Neuronal stem cell (in vitro differentiated cells): ENCODE results near the gene CACNG7.

Source experiments
- DNase-seq: peaks from one replicate; pipeline ENCODE4 v3.0.0-alpha.2; 2013; ENCODE audit warnings: low spot score
- H2AFZ ChIP-seq: one replicate; pipeline ENCODE4 v1.6.1; 2013; ENCODE audit warnings: mild to moderate bottlenecking, low read length, inconsistent platforms
- H2AK5ac ChIP-seq: 2 replicates; pipeline ENCODE4 v1.6.1; 2013; ENCODE audit warnings: low read depth, mild to moderate bottlenecking, inconsistent platforms, low read length, moderate library complexity, mixed read lengths
- H2BK120ac ChIP-seq: 2 replicates; pipeline ENCODE4 v1.6.1; 2013; ENCODE audit warnings: low read depth, mild to moderate bottlenecking, inconsistent platforms, low read length, moderate library complexity, mixed read lengths
- H2BK12ac ChIP-seq: one replicate; pipeline ENCODE4 v1.6.1; 2013; ENCODE audit warnings: low read length, inconsistent platforms
- H2BK15ac ChIP-seq: 2 replicates; pipeline ENCODE4 v1.6.1; 2013; ENCODE audit warnings: mild to moderate bottlenecking, low read length, inconsistent platforms, mixed read lengths
- H2BK5ac ChIP-seq: one replicate; pipeline ENCODE4 v1.6.1; 2013; ENCODE audit warnings: inconsistent platforms, mild to moderate bottlenecking, low read length, moderate library complexity
- H3K14ac ChIP-seq: one replicate; pipeline ENCODE4 v1.6.1; 2013; ENCODE audit warnings: low read length, inconsistent platforms
- H3K18ac ChIP-seq: 2 replicates; pipeline ENCODE4 v1.6.1; 2013; ENCODE audit warnings: low read length, inconsistent platforms
- H3K23ac ChIP-seq: 2 replicates; pipeline ENCODE4 v1.6.1; 2013; ENCODE audit warnings: low read depth, mild to moderate bottlenecking, mixed read lengths, low read length, inconsistent platforms; ENCODE audit not compliant: poor library complexity
- H3K27ac ChIP-seq: replicated peaks from 3 replicates; pipeline ENCODE4 v1.5.1; 2013; ENCODE audit warnings: low read length, inconsistent platforms
- H3K27me3 ChIP-seq, 3 experiments: 2 replicates each; pipeline ENCODE4 v1.6.1; 2013; ENCODE audit warnings: low read length in 3 of 3, mild to moderate bottlenecking in 2 of 3, inconsistent platforms in 1 of 3, low read depth in 1 of 3, mixed read lengths in 1 of 3, moderate library complexity in 1 of 3; ENCODE audit not compliant: control insufficient read depth in 3 of 3, insufficient read depth in 3 of 3
- H3K36me3 ChIP-seq, 2 donors: replicated peaks in 1 of 2; 2 replicates each; pipeline ENCODE4 v1.6.1; 2013; ENCODE audit warnings: low read length in 2 of 2; ENCODE audit not compliant: control insufficient read depth in 2 of 2, insufficient read depth in 2 of 2
- H3K4ac ChIP-seq: 2 replicates; pipeline ENCODE4 v1.6.1; 2013; ENCODE audit warnings: inconsistent platforms, mild to moderate bottlenecking, low read length, moderate library complexity
- H3K4me1 ChIP-seq, 2 donors: 1 replicate in 1 of 2; 2 replicates in 1 of 2; pipeline ENCODE4 v1.6.1; 2013; ENCODE audit warnings: low read length in 2 of 2, low read depth in 1 of 2; ENCODE audit not compliant: control insufficient read depth in 2 of 2, insufficient read depth in 1 of 2
- H3K4me2 ChIP-seq: one replicate; pipeline ENCODE4 v1.6.1; 2013; ENCODE audit warnings: mild to moderate bottlenecking, low read length, inconsistent platforms; ENCODE audit not compliant: insufficient read depth, poor library complexity, severe bottlenecking
- H3K4me3 ChIP-seq, 2 donors: 2 replicates each; pipeline ENCODE4 v1.5.1; 2013; ENCODE audit warnings: low read length in 2 of 2, mild to moderate bottlenecking in 2 of 2, inconsistent platforms in 1 of 2, moderate library complexity in 1 of 2
- H3K79me1 ChIP-seq: one replicate; pipeline ENCODE4 v1.6.1; 2013; ENCODE audit warnings: low read depth, mild to moderate bottlenecking, inconsistent platforms, low read length, moderate library complexity
- H3K9ac ChIP-seq: one replicate; pipeline ENCODE4 v1.6.1; 2013; ENCODE audit warnings: mild to moderate bottlenecking, low read depth, low read length, inconsistent platforms; ENCODE audit not compliant: poor library complexity
- H3K9me3 ChIP-seq, 2 donors: replicated peaks in 1 of 2; 2 replicates each; pipeline versions ENCODE3 to v1.6.1; 2013; ENCODE audit warnings: low read length in 2 of 2, mild to moderate bottlenecking in 2 of 2, inconsistent platforms in 1 of 2, low read depth in 1 of 2, mixed read lengths in 1 of 2, moderate library complexity in 1 of 2; ENCODE audit not compliant: control insufficient read depth in 2 of 2, insufficient read depth in 1 of 2
- H4K8ac ChIP-seq: one replicate; pipeline ENCODE4 v1.6.1; 2013; ENCODE audit warnings: low read depth, mild to moderate bottlenecking, inconsistent platforms, low read length, moderate library complexity
- H4K91ac ChIP-seq: one replicate; pipeline ENCODE4 v1.6.1; 2013; ENCODE audit warnings: low read length, low read depth, mild to moderate bottlenecking, inconsistent platforms; ENCODE audit not compliant: poor library complexity
- WGBS, 2 donors: extraction: QIAGEN DNeasy Blood & Tissue Kit; methylation state at CpG; one replicate each; pipeline ENCODE4 v1.1.7; 2013; ENCODE audit warnings: missing lambda C conversion rate in 2 of 2, mixed read lengths in 1 of 2; ENCODE audit not compliant: insufficient read length in 2 of 2, insufficient replicate concordance in 1 of 2; ENCODE audit errors: extremely low coverage in 2 of 2; 5-methylcytosine and 5-hydroxymethylcytosine counted together

The CACNG7 gene

GRCh38 chr19:53960886-53961285 lies 51.8 kb downstream of the CACNG7 start:
- Histone ChIP-seq H3K4me3 (peak overlapping the region in 1 of 2 donors; percentile 56), H3K14ac (no peak overlapping the region), H3K79me1 (peaks cover 1% of the 10 kb centered on the region), H2BK12ac (no peak overlapping the region), H3K9me3 (no peaks in the 10 kb centered on the region), H3K4me2 (no peak overlapping the region), H3K23ac (no peak overlapping the region), H3K36me3 (peaks cover 0 to 26% of the 10 kb centered on the region in 2 donors), H2BK120ac (no peak overlapping the region), H3K4me1 (peaks cover 18 to 23% of the 10 kb centered on the region in 2 donors), H2AK5ac (peak overlapping the region; percentile 20), H2BK5ac (peak overlapping the region; percentile 5), H2BK15ac (no peak overlapping the region), H2AFZ (peak overlapping the region; percentile 78), H3K27ac (no peak overlapping the region), H3K9ac (no peak overlapping the region), H3K18ac (peak overlapping the region; percentile 39), H4K8ac (no peak overlapping the region), H3K27me3 (peaks cover 0 to 55% (median 2%) of the 10 kb centered on the region in 3 experiments), H3K4ac (no peak overlapping the region), H4K91ac (no peak overlapping the region)
- no peak for DNase-seq
- WGBS, 2 donors, result no CpG with 5 or more reads among the region's 8 CpGs

GRCh38 chr19:53961523-53962356 lies 52.7 kb downstream of the CACNG7 start:
- H3K4me3 ChIP-seq, result peak overlapping the region; percentile 56

GRCh38 chr19:53962887-53963431 lies 53.9 kb downstream of the CACNG7 start, which contains the start of gene CACNG8:
Gene CACNG8, plus strand, starts transcription at chr19:53962937.
- peaks cover 0 to 42% of the 10 kb centered on the region in 2 donors for H3K36me3 ChIP-seq
- no peak within 1 kb of the TSS for H3K4ac ChIP-seq
- H3K18ac ChIP-seq, result peak within 1 kb of the TSS; percentile 86
- peak within 1 kb of the TSS; percentile 15 for H3K14ac ChIP-seq
- H4K91ac ChIP-seq, result no peak within 1 kb of the TSS
- peak within 1 kb of the TSS; percentile 36 for H2BK120ac ChIP-seq
- DNase-seq, result no peak
- H3K4me2 ChIP-seq, result peak within 1 kb of the TSS; percentile 72
- H2AK5ac ChIP-seq, result peak within 1 kb of the TSS; percentile 0
- WGBS, 2 donors, result no CpG with 5 or more reads among the region's 55 CpGs
- peak within 1 kb of the TSS; percentile 74 for H3K9ac ChIP-seq
- peaks cover 0 to 48% (median 2%) of the 10 kb centered on the region in 3 experiments for H3K27me3 ChIP-seq
- no peak within 1 kb of the TSS for H2BK12ac ChIP-seq
- no peaks in the 10 kb centered on the region for H3K9me3 ChIP-seq
- no peak within 1 kb of the TSS for H2BK5ac ChIP-seq
- H3K23ac ChIP-seq, result no peak within 1 kb of the TSS
- H2BK15ac ChIP-seq, result peak within 1 kb of the TSS; percentile 90
- peak within 1 kb of the TSS; percentile 56 to 64 for H3K4me3 ChIP-seq
- peak within 1 kb of the TSS; percentile 87 for H2AFZ ChIP-seq
- H3K79me1 ChIP-seq, result peaks cover 1% of the 10 kb centered on the region
- no peak within 1 kb of the TSS for H3K27ac ChIP-seq
- H3K4me1 ChIP-seq, result peaks cover 15 to 18% of the 10 kb centered on the region in 2 donors
- H4K8ac ChIP-seq, result no peak within 1 kb of the TSS

More at GRCh38 chr19:53961523-53962356, 52.7 kb downstream of the CACNG7 start:
- H2BK5ac ChIP-seq, result no peak overlapping the region
- no peak overlapping the region for H4K8ac ChIP-seq
- no peak overlapping the region for H2BK15ac ChIP-seq
- no peak overlapping the region for H3K27ac ChIP-seq
- H3K14ac ChIP-seq, result no peak overlapping the region
- H4K91ac ChIP-seq, result no peak overlapping the region
- WGBS, 2 donors, result no CpG with 5 or more reads among the region's 32 CpGs
- H3K9me3 ChIP-seq, result no peaks in the 10 kb centered on the region
- H3K36me3 ChIP-seq, result peaks cover 0 to 31% of the 10 kb centered on the region in 2 donors
- H2AFZ ChIP-seq, result peak overlapping the region; percentile 87
- no peak overlapping the region for H3K9ac ChIP-seq
- H3K4me2 ChIP-seq, result peak overlapping the region; percentile 48
- no peak for DNase-seq
- peaks cover 0 to 55% (median 2%) of the 10 kb centered on the region in 3 experiments for H3K27me3 ChIP-seq
- no peak overlapping the region for H3K23ac ChIP-seq
- H3K4ac ChIP-seq, result no peak overlapping the region
- H2BK12ac ChIP-seq, result no peak overlapping the region
- H3K18ac ChIP-seq, result peak overlapping the region; percentile 86
- H3K4me1 ChIP-seq, result peaks cover 18 to 23% of the 10 kb centered on the region in 2 donors
- peaks cover 1% of the 10 kb centered on the region for H3K79me1 ChIP-seq
- H2BK120ac ChIP-seq, result no peak overlapping the region
- no peak overlapping the region for H2AK5ac ChIP-seq

GRCh38 chr19:53965091-53965490 lies 56.0 kb downstream of the CACNG7 start:
- Histone ChIP-seq H3K9me3 (no peaks in the 10 kb centered on the region), H2BK5ac (no peak overlapping the region), H2AFZ (no peak overlapping the region), H3K4me1 (peaks cover 2 to 8% of the 10 kb centered on the region in 2 donors), H3K4me2 (no peak overlapping the region), H4K8ac (no peak overlapping the region), H3K9ac (no peak overlapping the region), H3K36me3 (peaks cover 0 to 60% of the 10 kb centered on the region in 2 donors), H2BK15ac (no peak overlapping the region), H3K79me1 (peaks cover 1% of the 10 kb centered on the region), H3K27ac (no peak overlapping the region), H3K4ac (no peak overlapping the region), H2BK12ac (no peak overlapping the region), H4K91ac (no peak overlapping the region), H3K23ac (no peak overlapping the region), H3K27me3 (peaks cover 0 to 38% (median 2%) of the 10 kb centered on the region in 3 experiments), H3K18ac (no peak overlapping the region), H3K14ac (no peak overlapping the region), H3K4me3 (no peak overlapping the region), H2AK5ac (no peak overlapping the region), H2BK120ac (no peak overlapping the region)
- DNase-seq, result no peak
- WGBS, 2 donors, result no CpG with 5 or more reads among the region's 11 CpGs
